CD1c-positive myeloid dendritic cell (primary cell): ENCODE data around the gene ACSF3.
A peak's percentile ranks its signal among the peaks of the same experiment; 100 is the strongest.
"Not testable (repeated sequence)": the region's sequence is repeated elsewhere in the genome, so short reads cannot be mapped to it uniquely, and the experiment has no call there.

ENCODE experiments used
- DNase-seq: peaks from one replicate; pipeline ENCODE4 v3.0.0-alpha.2; 2016; ENCODE audit errors: extremely low spot score

Gene ACSF3

GRCh38 chr16:89161763-89162713 is 68.4 kb downstream of the ACSF3 start:
- DNase-seq = no peak

DNA sequence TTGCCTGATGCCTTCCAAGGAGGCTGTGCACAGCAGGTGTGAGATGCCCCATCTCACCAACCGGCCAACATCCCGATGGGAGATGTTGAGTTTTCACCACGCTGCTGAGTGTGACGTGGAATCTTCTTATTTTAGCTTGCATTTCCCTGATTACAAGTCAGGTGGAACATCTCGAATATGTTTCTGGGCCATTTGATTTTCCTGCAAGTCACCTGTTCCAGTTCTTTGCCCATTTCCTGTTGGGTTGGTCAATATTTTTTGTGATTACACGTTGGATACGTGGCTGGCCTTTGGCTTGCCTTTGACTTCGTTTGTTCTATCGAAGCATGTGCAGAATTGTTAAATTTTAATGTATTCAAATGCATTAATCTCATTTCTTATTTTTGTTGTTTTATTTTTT is 69.6 kb downstream of the ACSF3 start:
- no peak for DNase-seq

- no peak for DNase-seq
Measured at GRCh38 chr16:89164436-89164835, 70.8 kb downstream of the ACSF3 start.

- DNase-seq = no peak
Measured at GRCh38 chr16:89164847-89165680, 71.4 kb downstream of the ACSF3 start.

GRCh38 chr16:89165681-89165979 is 72.0 kb downstream of the ACSF3 start:
- DNase-seq = not testable (repeated sequence)

DNA sequence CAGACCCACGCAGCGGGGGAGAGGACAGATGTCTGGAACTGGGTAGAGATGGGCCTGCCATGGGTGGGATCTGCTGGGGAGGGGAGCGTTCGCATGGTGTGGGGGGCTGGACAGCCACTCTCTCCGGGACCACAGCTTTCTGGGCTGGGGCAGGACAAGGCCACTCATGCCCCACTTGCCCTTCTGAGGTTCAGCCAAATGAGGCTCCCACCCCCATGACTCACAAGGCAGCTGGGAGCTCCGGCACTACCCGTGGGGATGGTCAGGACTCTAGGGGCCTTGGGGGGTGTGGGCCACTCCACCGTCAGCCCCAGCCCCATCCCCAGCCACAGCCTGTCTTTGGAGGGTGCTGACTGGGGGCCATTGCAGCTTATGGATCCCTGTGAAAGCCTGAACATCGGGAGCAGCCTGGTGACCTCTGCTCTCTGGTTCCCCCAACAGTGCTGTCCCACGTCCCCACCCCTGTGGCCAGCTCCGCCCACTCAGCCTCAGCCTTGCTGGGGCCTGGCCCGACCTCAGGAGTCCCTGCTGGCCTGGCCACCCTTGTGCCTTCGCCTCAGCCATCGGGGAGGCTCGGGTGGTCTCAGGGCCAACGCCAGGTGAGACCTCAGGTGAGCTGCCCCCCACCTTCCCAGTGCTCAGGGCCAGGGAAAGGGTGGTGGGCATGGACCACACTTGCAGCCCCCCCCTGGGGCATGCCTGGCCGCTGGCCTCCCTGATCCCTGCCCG is 73.2 kb downstream of the ACSF3 start:
- DNase-seq = no peak

DNA sequence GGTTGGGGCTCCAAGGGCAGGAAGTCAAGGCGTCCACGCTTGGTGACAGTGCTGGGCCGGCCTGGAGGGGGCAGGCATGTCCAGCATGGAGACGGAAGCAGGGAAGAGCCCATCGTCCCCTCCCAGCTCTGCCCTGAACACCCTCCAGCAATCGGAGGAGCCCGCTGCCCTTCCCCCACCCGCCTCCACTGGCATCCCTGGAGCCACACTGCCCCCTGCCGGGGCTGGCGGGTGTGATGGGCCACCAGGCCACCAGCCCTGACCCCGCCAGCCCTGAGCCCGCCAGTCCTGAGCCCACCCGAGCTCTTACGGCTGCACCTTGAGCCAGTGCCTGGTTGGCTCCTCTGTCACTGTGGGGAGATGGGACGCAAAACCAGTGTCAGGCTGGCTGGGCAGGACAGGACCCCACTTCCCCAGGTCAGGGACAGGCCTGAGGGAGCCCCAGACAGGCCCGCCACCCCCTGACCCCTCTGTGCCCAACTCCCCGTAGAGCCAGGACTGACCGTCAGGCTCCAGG is 73.8 kb downstream of the ACSF3 start:
- DNase-seq = peak; percentile 88

GRCh38 chr16:89168381-89169189 is 74.9 kb downstream of the ACSF3 start:
- DNase-seq = no peak

- DNase-seq = no peak
Measured at GRCh38 chr16:89169778-89170177, 76.1 kb downstream of the ACSF3 start.

- DNase-seq = no peak
Measured at GRCh38 chr16:89170346-89171215, 76.9 kb downstream of the ACSF3 start.

DNA sequence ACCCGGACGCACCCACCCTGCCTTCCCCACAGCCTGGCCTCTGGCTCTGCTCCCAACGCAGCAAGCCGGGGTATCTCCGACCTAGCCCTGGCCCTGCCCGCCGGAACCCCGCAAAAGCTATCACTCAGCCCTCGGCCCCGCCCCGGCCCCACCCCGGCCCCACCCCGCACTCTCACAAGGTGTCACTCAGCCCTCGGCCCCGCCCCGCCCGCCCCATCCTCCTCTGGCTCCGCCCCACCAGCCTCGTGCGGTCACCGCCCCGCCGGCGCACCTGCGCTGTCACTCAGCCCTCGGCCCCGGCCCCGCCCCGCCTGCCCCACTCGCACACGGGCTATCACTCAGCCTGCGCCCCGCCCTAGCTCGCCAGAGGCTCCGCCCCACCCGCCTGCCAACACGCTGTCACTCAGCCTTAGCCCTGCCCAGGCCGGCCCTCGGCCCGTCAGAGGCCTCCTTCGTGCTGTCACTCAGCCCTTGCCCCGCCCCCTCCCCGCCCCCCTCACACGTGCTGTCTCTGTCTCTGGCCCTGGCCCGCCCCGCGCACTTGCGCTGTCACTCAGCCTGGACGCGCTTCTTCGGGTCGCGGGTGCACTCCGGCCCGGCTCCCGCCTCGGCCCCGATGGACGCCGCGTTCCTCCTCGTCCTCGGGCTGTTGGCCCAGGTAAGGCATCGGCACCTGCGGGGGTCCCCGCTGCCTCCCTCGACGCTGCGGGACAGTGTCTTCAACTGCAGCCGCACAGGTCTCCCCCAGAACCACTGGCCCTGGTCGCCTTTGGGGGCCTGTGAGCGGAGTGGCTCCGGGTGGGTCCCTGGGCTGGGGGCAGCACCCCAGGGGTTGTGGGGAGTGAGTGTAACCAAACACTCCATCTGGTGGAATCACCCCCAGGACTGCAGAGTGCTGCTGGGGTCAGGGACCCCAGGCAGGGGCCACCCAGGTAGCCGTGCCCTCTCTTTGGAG is 77.8 kb downstream of the ACSF3 start, which contains the start of gene CDH15:
TSS of gene CDH15 (plus strand) at position 533 of the 955 bp plus-strand sequence. CDS start at position 617, 84 bp downstream.
- DNase-seq = peak; percentile 94

- DNase-seq = no peak
Measured at GRCh38 chr16:89172171-89172527, 78.5 kb downstream of the ACSF3 start.

DNA sequence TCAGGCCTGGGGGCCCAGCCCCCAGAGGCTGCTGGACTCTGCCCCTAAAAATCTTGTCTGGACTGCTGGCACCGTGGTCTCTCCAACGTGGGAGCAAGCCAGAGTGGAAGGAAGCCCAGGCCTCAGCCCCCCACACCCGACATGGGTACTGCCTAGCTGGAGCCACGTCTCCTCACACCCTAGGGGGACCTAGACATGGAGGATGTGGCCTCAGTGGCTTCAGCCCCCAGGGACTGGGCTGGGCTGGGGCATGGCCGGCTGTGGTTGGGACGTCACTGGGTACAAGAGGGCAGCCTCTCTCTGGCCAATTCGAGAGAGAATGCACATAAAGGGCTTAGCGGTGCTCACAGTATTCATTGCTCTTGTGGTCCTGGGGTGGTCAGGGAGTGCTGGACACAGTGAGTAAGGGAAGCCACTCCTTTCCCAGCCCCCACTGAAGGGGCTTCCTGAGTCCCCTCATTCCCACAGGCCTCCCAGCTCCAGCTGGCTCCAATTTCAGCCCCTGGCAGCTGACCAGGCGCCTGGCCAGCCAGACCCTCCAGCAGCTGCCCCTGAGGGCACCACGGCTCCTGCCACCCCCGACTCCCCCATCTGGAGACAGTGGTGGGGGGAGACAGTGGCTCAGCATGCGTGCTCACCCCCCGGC is 79.0 kb downstream of the ACSF3 start:
- DNase-seq = no peak

- DNase-seq = no peak
Measured at GRCh38 chr16:89173174-89173921, 79.7 kb downstream of the ACSF3 start.

- DNase-seq = no peak
Measured at GRCh38 chr16:89174055-89174827, 80.6 kb downstream of the ACSF3 start.

DNA sequence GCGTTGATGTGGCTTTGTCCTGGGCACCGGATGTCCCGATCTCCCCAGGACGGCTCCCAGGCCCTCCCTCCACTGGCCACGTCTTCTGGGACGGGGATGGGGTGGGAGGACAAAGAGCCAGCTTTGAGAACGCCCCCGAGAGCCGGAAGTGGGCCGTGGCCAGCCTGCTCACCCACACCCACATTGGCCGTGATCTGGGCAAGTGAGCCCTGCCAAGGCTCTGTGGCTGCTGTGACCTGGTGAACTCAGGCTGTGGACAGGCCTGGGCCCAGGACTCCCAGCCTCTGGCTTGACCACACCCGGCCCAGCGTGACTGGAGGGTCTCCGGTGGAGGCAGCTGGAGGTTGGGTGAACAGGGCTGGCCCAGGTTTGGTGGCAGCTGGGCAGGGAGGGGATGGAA is 81.2 kb downstream of the ACSF3 start:
- no peak for DNase-seq
